Gastroesophageal sphincter (tissue), 4 donors: Measurements from ENCODE around the gene PLAC1. TPM values are rescaled to one million over a fixed set of nuclear protein-coding genes. Genes with fewer than 3 reads are reported as not detected.

Source experiments
- ATAC-seq: fragments of 150-250 bp; one replicate; pipeline ENCODE4 v1.9.1; 2016; ENCODE audit warnings: mild to moderate bottlenecking, moderate library complexity
- H3K27ac ChIP-seq, 4 donors: fragments of 200-600 bp; sonication (generic) in 3 of 4; 1 replicate in 3 of 4; 2 replicates in 1 of 4; pipeline ENCODE4 v1.5.1; 2016 to 2019
- H3K27me3 ChIP-seq: fragments of 200-600 bp; sonication (generic); one replicate; pipeline ENCODE4 v1.5.1; 2019
- H3K36me3 ChIP-seq, 2 donors: fragments of 200-600 bp; sonication (generic); one replicate each; pipeline ENCODE4 v1.5.1; 2019; ENCODE audit warnings: control low read depth in 1 of 2
- H3K4me1 ChIP-seq, 3 donors: fragments of 200-600 bp; sonication (generic); 1 replicate in 2 of 3; 2 replicates in 1 of 3; pipeline ENCODE4 v1.5.1; 2016 to 2019; ENCODE audit warnings: control low read depth in 2 of 3
- H3K4me3 ChIP-seq, 2 donors: fragments of 200-600 bp; sonication (generic); one replicate each; pipeline ENCODE4 v1.5.1; 2019; ENCODE audit warnings: mild to moderate bottlenecking in 1 of 2, moderate library complexity in 1 of 2
- H3K9me3 ChIP-seq, 3 donors: fragments of 200-600 bp; sonication (generic); one replicate each; pipeline ENCODE4 v1.5.1; 2017 to 2019; ENCODE audit warnings: control low read depth in 2 of 3
- CTCF ChIP-seq, 4 experiments: fragments of 200-600 bp in 2 of 4; fragments of 450-650 bp in 2 of 4; sonication (generic) in 1 of 4; IDR thresholded peaks; one replicate each; pipeline ENCODE4 v1.5.1; 2017 to 2019; ENCODE audit warnings: antibody characterized with exemption in 4 of 4, mild to moderate bottlenecking in 2 of 4, moderate library complexity in 2 of 4
- EP300 ChIP-seq: sonication (generic); formaldehyde crosslinking; IDR thresholded peaks from one replicate; pipeline ENCODE4 v1.6.1; 2017; ENCODE audit warnings: antibody characterized with exemption, mild to moderate bottlenecking
- POLR2A ChIP-seq, 2 donors: fragments of 450-650 bp; IDR thresholded peaks; one replicate each; pipeline ENCODE4 v1.6.1; 2017; ENCODE audit warnings: antibody characterized with exemption in 2 of 2, mild to moderate bottlenecking in 2 of 2, moderate library complexity in 1 of 2
- POLR2AphosphoS5 ChIP-seq: sonication (generic); formaldehyde crosslinking; IDR thresholded peaks from one replicate; pipeline ENCODE4 v1.6.1; 2017; ENCODE audit warnings: antibody characterized with exemption
- WGBS, 2 donors: methylation state at CpG; one replicate each; pipeline ENCODE4 v1.1.5; 2018; ENCODE audit warnings: low coverage in 1 of 2; 5-methylcytosine and 5-hydroxymethylcytosine counted together
- total RNA-seq, 4 donors: library from RNA; depleted of rRNA; stranded (reverse); fragments of >200 nt; gene quantifications; one replicate each; pipeline ENCODE4 v1.1.0, GENCODE V29; 2016

The PLAC1 gene
- total RNA-seq, 4 donors from 2014 or later, result not detected

DNA sequence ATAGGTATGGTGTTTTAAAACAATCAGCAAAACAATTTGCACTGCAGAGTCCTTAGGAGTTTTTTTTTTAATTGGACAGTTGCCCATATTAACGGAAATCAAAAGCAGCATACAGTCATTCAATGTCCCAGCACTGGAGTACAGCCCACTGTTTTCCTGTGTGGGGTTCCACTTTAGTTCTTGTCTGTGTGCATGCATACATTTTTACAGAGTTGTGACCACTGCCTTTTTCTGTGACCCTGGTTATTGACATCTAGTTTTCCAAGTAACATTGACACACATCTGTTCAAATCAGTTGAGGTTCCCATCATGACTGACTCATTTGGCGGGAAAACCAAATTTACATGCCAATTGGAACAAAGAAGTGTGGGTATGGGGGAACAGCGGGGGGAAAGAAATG, 115.0 kb downstream of the PLAC1 start:
- ATAC-seq, result no peak
- H3K27ac ChIP-seq, result no peak overlapping the region
- H3K9me3 ChIP-seq, result no peaks in the 10 kb centered on the region
- 52 to 62% methylated on average over 2 to 3 of the region's 3 CpGs for WGBS, 2 donors
- H3K4me3 ChIP-seq, result no peak overlapping the region
- H3K4me1 ChIP-seq, result peaks cover 0 to 16% (median 0%) of the 10 kb centered on the region in 3 donors
- no peak for TF ChIP-seq EP300
- TF ChIP-seq CTCF (IDR thresholded peaks at IDR 0.05), result no peak
- TF ChIP-seq POLR2A (IDR thresholded peaks at IDR 0.05), result no peak
- no peak for TF ChIP-seq POLR2AphosphoS5
- H3K36me3 ChIP-seq, result no peaks in the 10 kb centered on the region
- peaks cover 15% of the 10 kb centered on the region for H3K27me3 ChIP-seq

- Histone ChIP-seq H3K27me3 (peaks cover 15% of the 10 kb centered on the region), H3K4me1 (peaks cover 0 to 8% (median 0%) of the 10 kb centered on the region in 3 donors), H3K36me3 (no peaks in the 10 kb centered on the region), H3K9me3 (no peaks in the 10 kb centered on the region), H3K27ac (no peak overlapping the region), H3K4me3 (no peak overlapping the region)
- TF ChIP-seq EP300 (no peak), POLR2AphosphoS5 (no peak), CTCF (IDR thresholded peaks at IDR 0.05) (no peak), POLR2A (IDR thresholded peaks at IDR 0.05) (no peak)
- ATAC-seq, result no peak
- WGBS, 2 donors, result 65% methylated on average over 2 of the region's 2 CpGs; no CpG with 5 or more reads in 1 of the 2 donors
Observed at GRCh38 chrX:134542485-134542884, 115.8 kb downstream of the PLAC1 start.

DNA sequence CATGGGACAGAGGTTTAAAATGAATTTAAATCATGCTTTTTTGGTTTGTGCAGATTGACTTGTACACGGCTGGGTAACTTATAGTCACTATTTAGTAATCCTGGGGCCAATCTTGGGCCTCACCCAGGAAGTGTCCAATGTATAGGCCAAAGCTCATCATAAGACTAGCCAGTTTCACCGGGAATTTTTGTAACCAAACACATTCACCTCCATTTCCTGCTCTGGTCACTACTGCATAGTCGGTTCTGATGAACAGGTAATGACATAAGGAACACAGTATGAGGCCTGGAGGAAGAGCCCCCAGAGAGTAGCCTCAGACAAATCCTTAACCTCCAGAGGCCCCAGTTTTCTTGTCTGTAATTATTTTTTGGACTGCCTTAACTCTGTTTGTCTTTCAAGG, 116.4 kb downstream of the PLAC1 start:
- H3K27ac ChIP-seq, result no peak overlapping the region
- no peaks in the 10 kb centered on the region for H3K36me3 ChIP-seq
- H3K4me1 ChIP-seq, result peaks cover 0 to 8% (median 0%) of the 10 kb centered on the region in 3 donors
- no peak for TF ChIP-seq POLR2AphosphoS5
- TF ChIP-seq POLR2A (IDR thresholded peaks at IDR 0.05), result no peak
- TF ChIP-seq CTCF (IDR thresholded peaks at IDR 0.05), result no peak
- no peak for TF ChIP-seq EP300
- H3K27me3 ChIP-seq, result peaks cover 15% of the 10 kb centered on the region
- H3K4me3 ChIP-seq, result no peak overlapping the region
- 76% methylated on average over 3 of the region's 3 CpGs; no CpG with 5 or more reads in 1 of the 2 donors for WGBS, 2 donors
- no peak for ATAC-seq
- no peaks in the 10 kb centered on the region for H3K9me3 ChIP-seq

DNA sequence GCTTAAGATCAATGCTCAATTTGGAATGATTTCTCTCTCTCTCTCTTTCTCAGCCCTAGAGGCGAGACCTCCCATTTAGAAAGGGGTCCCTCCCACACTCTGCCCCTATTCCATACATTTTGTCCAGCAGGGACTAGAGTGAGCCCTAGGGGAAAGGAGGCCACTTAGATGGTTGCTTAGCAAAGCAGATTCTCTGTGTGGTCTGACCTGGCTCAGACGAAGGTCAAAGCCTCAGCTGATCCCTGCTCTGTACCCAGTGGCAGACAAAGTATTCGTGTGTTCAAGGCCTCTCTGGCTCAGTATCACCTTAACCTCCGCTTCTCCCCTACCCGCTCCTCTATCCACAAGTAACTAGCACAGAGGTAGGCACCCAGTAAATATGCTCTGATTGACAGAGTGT, 120.0 kb downstream of the PLAC1 start:
- Histone ChIP-seq H3K27me3 (no peaks in the 10 kb centered on the region), H3K9me3 (no peaks in the 10 kb centered on the region), H3K27ac (no peak overlapping the region), H3K4me1 (no peaks in the 10 kb centered on the region), H3K4me3 (no peak overlapping the region), H3K36me3 (no peaks in the 10 kb centered on the region)
- TF ChIP-seq POLR2AphosphoS5 (no peak), EP300 (no peak), CTCF (IDR thresholded peaks at IDR 0.05) (no peak), POLR2A (IDR thresholded peaks at IDR 0.05) (no peak)
- ATAC-seq, result no peak
- WGBS, 2 donors, result 72% methylated on average over 5 of the region's 5 CpGs; no CpG with 5 or more reads in 1 of the 2 donors

GRCh38 chrX:134537179-134537955, 120.9 kb downstream of the PLAC1 start:
- no peak for ATAC-seq
- no peaks in the 10 kb centered on the region for H3K27me3 ChIP-seq
- WGBS, 2 donors, result 32 to 81% methylated on average over 2 of the region's 5 CpGs
- H3K36me3 ChIP-seq, result no peaks in the 10 kb centered on the region
- H3K4me1 ChIP-seq, result no peaks in the 10 kb centered on the region
- no peaks in the 10 kb centered on the region for H3K9me3 ChIP-seq
- no peak overlapping the region for H3K27ac ChIP-seq
- TF ChIP-seq POLR2A (IDR thresholded peaks at IDR 0.05), result no peak
- TF ChIP-seq CTCF (IDR thresholded peaks at IDR 0.05), result no peak
- TF ChIP-seq EP300, result no peak
- TF ChIP-seq POLR2AphosphoS5, result no peak
- no peak overlapping the region for H3K4me3 ChIP-seq
